ENCODE results near the gene LRMDA. TPM values are rescaled to one million over a fixed set of nuclear protein-coding genes. Genes with fewer than 3 reads are reported as not detected.

LRMDA gene
- total RNA-seq, 2 experiments from 2014 or later = not detected

- Mint-ChIP-seq H3K36me3 (ENCODE audit: low read depth) (no peaks in the 10 kb centered on the region), H3K9me3 (no peaks in the 10 kb centered on the region), H3K27ac (peak overlapping the region; percentile 65), H3K4me1 (ENCODE audit: low read depth) (peaks cover 25% of the 10 kb centered on the region), H3K27me3 (no peaks in the 10 kb centered on the region), H3K4me3 (peak overlapping the region; percentile 87)
- Histone ChIP-seq H3K9me3 (ENCODE audit: control insufficient read depth in 1 of 2, insufficient read depth in 1 of 2, low read length in 2 of 2) (no peaks in the 10 kb centered on the region), H3K4me1 (ENCODE audit: insufficient read depth, low read length) (peaks cover 6% of the 10 kb centered on the region), H3K4me3 (ENCODE audit: low read length) (peak overlapping the region; percentile 43), H3K27ac (ENCODE audit: low read depth in 1 of 2, low read length in 2 of 2) (no peak overlapping the region), H3K36me3 (ENCODE audit: insufficient read depth, low read length) (no peaks in the 10 kb centered on the region), H3K27me3 (ENCODE audit: control insufficient read depth in 1 of 2, insufficient read depth in 2 of 2, low read length in 2 of 2) (no peaks in the 10 kb centered on the region)
- intact Hi-C loops (cut with DNase I, micrococcal nuclease) = no loop called here
- ATAC-seq (ENCODE audit: poor library complexity) (no peak), DNase-seq (peak in 3 of 14 experiments; percentile 21 to 52 (median 37))
- TF ChIP-seq, protein P1, sequence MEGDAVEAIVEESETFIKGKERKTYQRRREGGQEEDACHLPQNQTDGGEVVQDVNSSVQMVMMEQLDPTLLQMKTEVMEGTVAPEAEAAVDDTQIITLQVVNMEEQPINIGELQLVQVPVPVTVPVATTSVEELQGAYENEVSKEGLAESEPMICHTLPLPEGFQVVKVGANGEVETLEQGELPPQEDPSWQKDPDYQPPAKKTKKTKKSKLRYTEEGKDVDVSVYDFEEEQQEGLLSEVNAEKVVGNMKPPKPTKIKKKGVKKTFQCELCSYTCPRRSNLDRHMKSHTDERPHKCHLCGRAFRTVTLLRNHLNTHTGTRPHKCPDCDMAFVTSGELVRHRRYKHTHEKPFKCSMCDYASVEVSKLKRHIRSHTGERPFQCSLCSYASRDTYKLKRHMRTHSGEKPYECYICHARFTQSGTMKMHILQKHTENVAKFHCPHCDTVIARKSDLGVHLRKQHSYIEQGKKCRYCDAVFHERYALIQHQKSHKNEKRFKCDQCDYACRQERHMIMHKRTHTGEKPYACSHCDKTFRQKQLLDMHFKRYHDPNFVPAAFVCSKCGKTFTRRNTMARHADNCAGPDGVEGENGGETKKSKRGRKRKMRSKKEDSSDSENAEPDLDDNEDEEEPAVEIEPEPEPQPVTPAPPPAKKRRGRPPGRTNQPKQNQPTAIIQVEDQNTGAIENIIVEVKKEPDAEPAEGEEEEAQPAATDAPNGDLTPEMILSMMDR (IDR thresholded peaks at IDR 0.05) = no peak
- ChIA-PET CTCF (no interaction called here), POLR2A (no interaction called here)
Measured at GRCh38 chr10:75772153-75772887, 340.9 kb downstream of the LRMDA start.

DNA sequence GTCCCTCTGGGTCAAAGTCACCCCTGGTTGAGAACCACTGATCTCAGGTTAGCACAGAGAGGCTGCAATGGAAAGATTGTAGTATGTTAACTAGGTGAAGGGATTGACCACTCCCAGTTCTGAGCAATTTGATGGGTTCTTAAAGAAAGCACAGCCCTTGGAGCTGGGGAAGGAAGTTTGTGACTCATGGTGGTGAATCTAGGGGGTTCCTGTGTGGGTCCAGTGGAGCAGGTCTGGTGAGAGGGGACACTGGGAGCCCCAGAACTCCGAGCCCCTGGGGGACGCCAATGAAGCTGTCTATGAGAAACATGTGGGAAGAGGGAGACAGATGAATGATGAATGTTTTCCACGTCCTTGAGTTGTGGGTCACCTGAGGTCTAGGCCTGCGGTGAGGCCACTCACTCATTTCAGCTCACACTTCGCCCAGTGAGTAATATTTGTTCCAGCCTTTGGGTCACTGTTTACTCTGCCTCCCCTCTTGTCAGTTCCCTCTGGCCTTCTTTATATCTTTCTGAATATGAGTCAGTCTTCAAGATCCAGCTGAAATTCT is 341.9 kb downstream of the LRMDA start:
- ChIA-PET POLR2A (no interaction called here), CTCF (interaction anchor here (1.1 kb wide), 1 partner anchor 12 kb away, joined by 3 read pairs; no protein-coding TSS in a partner anchor)
- no peak overlapping the region for H3K27ac ChIP-seq (ENCODE audit: low read depth in 1 of 2, low read length in 2 of 2)
- H3K4me3 ChIP-seq (ENCODE audit: low read length) = no peak overlapping the region
- intact Hi-C loops (cut with DNase I, micrococcal nuclease) = no loop called here
- TF ChIP-seq, protein P1 (IDR thresholded peaks at IDR 0.05) = no peak
- DNase-seq (peak in 2 of 14 experiments; percentile 4 to 11), ATAC-seq (ENCODE audit: poor library complexity) (no peak)
- H3K4me1 Mint-ChIP-seq (ENCODE audit: low read depth) = peaks cover 25% of the 10 kb centered on the region
- peak overlapping the region; percentile 58 for H3K4me3 Mint-ChIP-seq
- H3K27me3 ChIP-seq (ENCODE audit: control insufficient read depth in 1 of 2, insufficient read depth in 2 of 2, low read length in 2 of 2) = no peaks in the 10 kb centered on the region
- H3K36me3 ChIP-seq (ENCODE audit: insufficient read depth, low read length) = no peaks in the 10 kb centered on the region
- H3K9me3 ChIP-seq (ENCODE audit: control insufficient read depth in 1 of 2, insufficient read depth in 1 of 2, low read length in 2 of 2) = no peaks in the 10 kb centered on the region
- peaks cover 6% of the 10 kb centered on the region for H3K4me1 ChIP-seq (ENCODE audit: insufficient read depth, low read length)
- H3K36me3 Mint-ChIP-seq (ENCODE audit: low read depth) = no peaks in the 10 kb centered on the region
- no peaks in the 10 kb centered on the region for H3K9me3 Mint-ChIP-seq
- no peak overlapping the region for H3K27ac Mint-ChIP-seq
- no peaks in the 10 kb centered on the region for H3K27me3 Mint-ChIP-seq

DNA sequence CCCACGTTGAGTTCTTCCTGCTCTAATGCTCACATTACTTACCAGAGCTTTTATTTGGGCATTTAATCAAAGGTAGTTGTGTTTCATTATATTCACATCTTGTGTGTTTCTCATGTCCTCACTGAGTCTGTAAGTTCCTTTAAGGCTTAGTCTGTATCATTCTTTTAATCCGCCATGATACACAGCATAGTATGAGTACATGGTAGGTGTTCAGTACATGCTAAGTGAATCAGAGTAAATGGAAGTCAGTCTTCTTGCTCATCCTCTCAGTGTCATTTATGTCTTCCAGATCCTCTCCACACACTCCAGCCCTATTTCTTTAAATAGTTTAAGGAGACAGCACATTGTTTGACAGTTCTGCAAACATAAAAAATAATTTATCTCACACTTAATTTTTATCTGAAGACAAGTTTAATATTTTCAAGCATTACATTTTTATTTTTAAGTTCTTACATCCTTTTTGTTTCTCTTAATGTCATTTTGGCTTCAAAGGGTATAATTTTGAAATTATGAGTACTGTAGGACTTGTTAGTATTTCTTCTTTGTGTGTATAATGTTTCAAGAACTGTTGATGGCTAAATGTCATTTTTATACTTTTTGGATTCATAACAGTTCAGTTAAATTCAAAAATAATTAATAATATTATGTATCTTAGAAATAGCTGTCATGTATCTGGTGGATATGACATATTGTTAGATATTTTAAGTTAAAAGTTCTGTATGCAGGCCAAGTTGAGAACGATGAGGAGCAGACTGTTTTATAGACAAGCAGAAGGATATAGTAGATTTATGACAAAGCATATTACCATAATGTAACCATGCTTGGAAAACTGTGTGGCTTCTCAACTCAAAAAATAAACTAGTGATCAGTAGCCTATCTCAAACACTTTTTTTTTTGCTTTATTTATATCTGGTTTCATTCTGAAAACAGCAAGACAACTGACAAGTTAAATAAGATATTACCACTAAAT is 342.7 kb downstream of the LRMDA start:
- no peaks in the 10 kb centered on the region for H3K9me3 Mint-ChIP-seq
- H3K27ac Mint-ChIP-seq = no peak overlapping the region
- ChIA-PET POLR2A (no interaction called here), CTCF (interaction anchor here (1.1 kb wide), 1 partner anchor 11 kb away, joined by 3 read pairs; no protein-coding TSS in a partner anchor)
- ATAC-seq (ENCODE audit: poor library complexity) = no peak
- intact Hi-C loops (cut with DNase I, micrococcal nuclease) = no loop called here
- no peaks in the 10 kb centered on the region for H3K27me3 Mint-ChIP-seq
- H3K4me3 Mint-ChIP-seq = peak overlapping the region; percentile 58
- Histone ChIP-seq H3K27me3 (ENCODE audit: control insufficient read depth in 1 of 2, insufficient read depth in 2 of 2, low read length in 2 of 2) (no peaks in the 10 kb centered on the region), H3K27ac (ENCODE audit: low read depth in 1 of 2, low read length in 2 of 2) (no peak overlapping the region), H3K36me3 (ENCODE audit: insufficient read depth, low read length) (no peaks in the 10 kb centered on the region), H3K4me3 (ENCODE audit: low read length) (no peak overlapping the region), H3K4me1 (ENCODE audit: insufficient read depth, low read length) (peaks cover 6% of the 10 kb centered on the region), H3K9me3 (ENCODE audit: control insufficient read depth in 1 of 2, insufficient read depth in 1 of 2, low read length in 2 of 2) (no peaks in the 10 kb centered on the region)
- TF ChIP-seq, protein P1 (IDR thresholded peaks at IDR 0.05) = no peak
- no peak for DNase-seq
- H3K4me1 Mint-ChIP-seq (ENCODE audit: low read depth) = peaks cover 25% of the 10 kb centered on the region
- no peaks in the 10 kb centered on the region for H3K36me3 Mint-ChIP-seq (ENCODE audit: low read depth)
